GM23338 (cell line): ENCODE data around the gene SESN1. TPM values are rescaled to one million over a fixed set of nuclear protein-coding genes. Genes with fewer than 3 reads are reported as not detected.
"Not testable (repeated sequence)": the region's sequence is repeated elsewhere in the genome, so short reads cannot be mapped to it uniquely, and the experiment has no call there.

ENCODE experiments used
- ATAC-seq: fragments of 200-7000 bp; cut with Tn5 transposase; 3 replicates; pipeline ENCODE4 v1.9.1; 2020
- DNase-seq: peaks from one replicate; pipeline ENCODE4 v3.0.0-alpha.2; 2015; ENCODE audit warnings: low spot score
- H2AFZ ChIP-seq: fragments of 200-600 bp; sonication (generic); 2 replicates; pipeline ENCODE4 v1.8.0; 2016; ENCODE audit warnings: antibody characterized with exemption, mild to moderate bottlenecking, moderate library complexity
- H3F3A ChIP-seq: fragments of 200-600 bp; sonication (generic); replicated peaks from 2 replicates; pipeline ENCODE4 v1.8.0; 2017; ENCODE audit warnings: antibody characterized with exemption, mixed run types, low read depth
- H3K27ac ChIP-seq: fragments of 200-600 bp; sonication (generic); 2 replicates; pipeline ENCODE4 v1.6.1; 2016; ENCODE audit warnings: low read depth
- H3K27me3 ChIP-seq: fragments of 200-600 bp; sonication (generic); 2 replicates; pipeline ENCODE4 v1.8.0; 2016; ENCODE audit warnings: mild to moderate bottlenecking, mixed run types, moderate library complexity; ENCODE audit not compliant: insufficient read depth
- H3K36me3 ChIP-seq: fragments of 200-600 bp; sonication (generic); 2 replicates; pipeline ENCODE4 v1.8.0; 2016; ENCODE audit warnings: mild to moderate bottlenecking; ENCODE audit not compliant: insufficient read depth
- H3K4me1 ChIP-seq: fragments of 200-600 bp; sonication (generic); 2 replicates; pipeline ENCODE4 v1.8.0; 2016; ENCODE audit warnings: mild to moderate bottlenecking, moderate library complexity; ENCODE audit not compliant: insufficient read depth
- H3K4me2 ChIP-seq: fragments of 200-600 bp; sonication (generic); 2 replicates; pipeline ENCODE4 v1.7.1; 2017; ENCODE audit warnings: mixed run types
- H3K4me3 ChIP-seq: fragments of 200-600 bp; sonication (generic); 2 replicates; pipeline ENCODE4 v1.6.1; 2016; ENCODE audit warnings: mixed run types
- H3K79me2 ChIP-seq: fragments of 200-600 bp; sonication (generic); replicated peaks from 2 replicates; pipeline ENCODE4 v1.8.0; 2017; ENCODE audit warnings: mild to moderate bottlenecking; ENCODE audit not compliant: insufficient read depth
- H3K9me2 ChIP-seq: fragments of 200-600 bp; sonication (generic); 2 replicates; pipeline ENCODE4 v1.8.0; 2017; ENCODE audit not compliant: insufficient read depth
- H4K20me1 ChIP-seq: fragments of 200-600 bp; sonication (generic); replicated peaks from 2 replicates; pipeline ENCODE4 v1.8.0; 2017; ENCODE audit warnings: mild to moderate bottlenecking; ENCODE audit not compliant: insufficient read depth
- H3K27ac Mint-ChIP-seq: 2 replicates; pipeline ENCODE4 v1.8.0; 2020; ENCODE audit warnings: inconsistent platforms, mild to moderate bottlenecking, moderate library complexity, mixed read lengths
- H3K27me3 Mint-ChIP-seq: 3 replicates; pipeline ENCODE4 v1.8.0; 2022; ENCODE audit warnings: low read depth, mild to moderate bottlenecking, moderate library complexity, mixed read lengths, inconsistent platforms; ENCODE audit not compliant: insufficient read depth, poor library complexity
- H3K36me3 Mint-ChIP-seq: 3 replicates; pipeline ENCODE4 v1.8.0; 2021; ENCODE audit warnings: low read depth, mild to moderate bottlenecking, inconsistent platforms, moderate library complexity, mixed read lengths
- H3K4me1 Mint-ChIP-seq: 3 replicates; pipeline ENCODE4 v1.8.0; 2020; ENCODE audit warnings: mild to moderate bottlenecking, inconsistent platforms, mixed read lengths
- H3K4me3 Mint-ChIP-seq: 3 replicates; pipeline ENCODE4 v1.8.0; 2021; ENCODE audit warnings: moderate library complexity, mild to moderate bottlenecking, inconsistent platforms, mixed read lengths
- H3K9me3 Mint-ChIP-seq: 3 replicates; pipeline ENCODE4 v1.8.0; 2020; ENCODE audit warnings: moderate library complexity, mild to moderate bottlenecking, inconsistent platforms, mixed read lengths
- CREB1 ChIP-seq: fragments of 250-450 bp; sonication (Bioruptor Pico); IDR thresholded peaks from 2 replicates; pipeline ENCODE4 v1.5.0; 2020; ENCODE audit warnings: low read depth, mild to moderate bottlenecking, moderate library complexity
- EZH2 ChIP-seq: fragments of 200-600 bp; sonication (generic); IDR thresholded peaks from one replicate; pipeline ENCODE4 v1.8.0; 2017; ENCODE audit warnings: antibody characterized with exemption, mild to moderate bottlenecking, low read depth; ENCODE audit not compliant: unreplicated experiment
- EZH2phosphoT487 ChIP-seq: fragments of 200-600 bp; sonication (generic); IDR thresholded peaks from one replicate; pipeline ENCODE4 v1.8.1; 2018; ENCODE audit warnings: antibody characterized with exemption; ENCODE audit not compliant: unreplicated experiment
- POLR2AphosphoS5 ChIP-seq: IDR thresholded peaks from 2 replicates; pipeline ENCODE4 v1.6.1; 2016; ENCODE audit warnings: antibody characterized with exemption, low read depth
- ZNF114 ChIP-seq: fragments of 250-450 bp; sonication (Bioruptor Pico); IDR thresholded peaks from 2 replicates; pipeline ENCODE4 v1.5.0; 2020; ENCODE audit warnings: mild to moderate bottlenecking, moderate library complexity
- polyA plus RNA-seq: library from polyadenylated mRNA; unstranded; fragments of >200 nt; fragmentation: Nextera tagmentation; extraction: Ambion mirVana; gene quantifications from 2 replicates; pipeline ENCODE4 v1.2.1, GENCODE V29; 2016
- total RNA-seq: library from RNA; depleted of rRNA; stranded (reverse); fragments of >200 nt; shearing (Covaris generic); gene quantifications from 2 replicates; pipeline ENCODE4 v1.2.3, GENCODE V29; 2014
- TF ChIP-seq, protein P1 (sequence below): IDR thresholded peaks from 2 replicates; pipeline ENCODE4 v1.6.1; 2016; ENCODE audit warnings: antibody characterized with exemption
- TF ChIP-seq, protein P2 (sequence below): IDR thresholded peaks from one replicate; pipeline ENCODE4 v1.6.1; 2018; ENCODE audit warnings: antibody characterized with exemption; ENCODE audit not compliant: unreplicated experiment

SESN1 gene
- total and polyA plus RNA-seq, 2 experiments from 2014 or later = 26.2 to 36.4 TPM

DNA sequence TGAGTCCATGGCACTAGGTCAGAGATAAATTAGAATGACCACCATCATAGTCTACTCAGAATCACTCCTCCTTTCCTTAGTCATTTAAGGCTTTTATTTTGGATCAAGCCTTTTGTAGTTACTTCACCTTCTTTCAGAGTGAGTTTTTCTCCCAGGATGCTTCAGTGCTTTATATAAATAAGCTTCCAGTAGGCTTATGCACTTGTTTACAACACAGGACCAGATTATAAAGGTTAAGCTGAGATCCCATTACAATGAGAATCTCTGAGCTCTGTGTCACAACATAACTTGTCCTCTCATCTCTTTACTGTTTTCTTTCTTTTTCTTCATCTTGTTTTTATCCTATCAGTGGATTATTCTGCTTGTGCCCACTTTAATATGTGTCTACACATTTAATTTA is 48.5 kb upstream of the SESN1 start:
- no peak for ATAC-seq
- Histone ChIP-seq H4K20me1 (no peaks in the 10 kb centered on the region), H3K4me3 (no peak overlapping the region), H3K79me2 (no peaks in the 10 kb centered on the region), H3K9me2 (no peaks in the 10 kb centered on the region), H2AFZ (no peak overlapping the region), H3F3A (no peaks in the 10 kb centered on the region), H3K27me3 (no peaks in the 10 kb centered on the region), H3K4me2 (no peak overlapping the region), H3K27ac (no peak overlapping the region), H3K36me3 (no peaks in the 10 kb centered on the region), H3K4me1 (no peaks in the 10 kb centered on the region)
- Mint-ChIP-seq H3K4me3 (no peak overlapping the region), H3K27me3 (no peaks in the 10 kb centered on the region), H3K4me1 (no peaks in the 10 kb centered on the region; the same call in 2 of the 3 replicates), H3K27ac (no peak overlapping the region), H3K9me3 (peaks cover 7% of the 10 kb centered on the region), H3K36me3 (peaks cover 14% of the 10 kb centered on the region; the same call in 2 of the 3 replicates)
- TF ChIP-seq POLR2AphosphoS5 = no peak
- TF ChIP-seq ZNF114 (CRISPR knock-in tag) = no peak
- no peak for TF ChIP-seq EZH2
- TF ChIP-seq, protein P1, sequence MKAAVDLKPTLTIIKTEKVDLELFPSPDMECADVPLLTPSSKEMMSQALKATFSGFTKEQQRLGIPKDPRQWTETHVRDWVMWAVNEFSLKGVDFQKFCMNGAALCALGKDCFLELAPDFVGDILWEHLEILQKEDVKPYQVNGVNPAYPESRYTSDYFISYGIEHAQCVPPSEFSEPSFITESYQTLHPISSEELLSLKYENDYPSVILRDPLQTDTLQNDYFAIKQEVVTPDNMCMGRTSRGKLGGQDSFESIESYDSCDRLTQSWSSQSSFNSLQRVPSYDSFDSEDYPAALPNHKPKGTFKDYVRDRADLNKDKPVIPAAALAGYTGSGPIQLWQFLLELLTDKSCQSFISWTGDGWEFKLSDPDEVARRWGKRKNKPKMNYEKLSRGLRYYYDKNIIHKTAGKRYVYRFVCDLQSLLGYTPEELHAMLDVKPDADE = no peak
- TF ChIP-seq EZH2phosphoT487 = no peak
- TF ChIP-seq CREB1 (CRISPR knock-in tag) = no peak
- DNase-seq = no peak

DNA sequence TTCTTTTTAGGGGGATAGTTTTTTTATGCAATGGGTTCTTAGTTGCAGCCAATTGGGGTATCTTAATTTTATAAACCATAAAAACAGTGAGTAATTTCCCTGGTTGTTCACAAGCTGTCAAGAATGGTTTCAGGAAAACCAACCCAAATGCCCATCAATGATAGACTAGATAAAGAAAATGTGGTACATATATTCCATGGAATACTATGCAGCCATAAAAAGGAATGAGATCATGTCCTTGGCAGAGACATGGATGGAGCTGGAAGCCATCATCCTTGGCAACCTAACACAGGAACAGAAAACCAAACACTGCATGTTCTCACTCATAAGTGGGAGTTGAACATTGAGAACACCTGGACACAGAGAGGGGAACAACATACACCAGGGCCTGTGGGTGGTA is 47.4 kb upstream of the SESN1 start:
- not testable (repeated sequence) for H3K4me3 Mint-ChIP-seq, H3K27me3 ChIP-seq, H3K4me3 ChIP-seq, H3K79me2 ChIP-seq, H3K4me2 ChIP-seq, H4K20me1 ChIP-seq, DNase-seq, H3K36me3 ChIP-seq, H3K9me2 ChIP-seq, H3K27me3 Mint-ChIP-seq, H3K27ac ChIP-seq, H2AFZ ChIP-seq, H3K27ac Mint-ChIP-seq, H3K4me1 ChIP-seq, H3K9me3 Mint-ChIP-seq, H3K4me1 Mint-ChIP-seq, ATAC-seq, H3F3A ChIP-seq, H3K36me3 Mint-ChIP-seq

DNA sequence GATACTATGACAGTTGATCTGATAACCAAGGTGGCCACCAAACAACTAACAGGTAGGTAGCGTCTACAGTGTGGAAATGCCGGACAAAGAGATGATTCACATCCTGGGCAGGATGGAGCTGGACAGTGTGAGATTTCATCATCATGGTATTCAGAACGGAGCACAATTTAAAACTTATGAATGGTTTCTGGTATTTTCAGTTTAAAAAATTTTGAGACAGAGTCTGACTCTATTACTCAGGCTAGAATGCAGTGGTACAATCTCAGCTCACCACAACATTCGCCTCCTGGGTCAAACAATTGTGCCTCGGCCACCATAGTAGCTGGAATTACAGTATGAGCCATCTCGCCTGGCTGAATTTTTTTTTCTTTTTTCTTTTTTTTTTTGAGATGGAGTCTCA is 44.5 kb upstream of the SESN1 start:
- Mint-ChIP-seq H3K4me1 (no peaks in the 10 kb centered on the region; the same call in 2 of the 3 replicates), H3K27me3 (no peaks in the 10 kb centered on the region), H3K36me3 (peaks cover 10% of the 10 kb centered on the region; the same call in 2 of the 3 replicates), H3K27ac (no peak overlapping the region), H3K4me3 (no peak overlapping the region), H3K9me3 (peaks cover 9% of the 10 kb centered on the region)
- Histone ChIP-seq H4K20me1 (no peaks in the 10 kb centered on the region), H3K79me2 (no peaks in the 10 kb centered on the region), H3K4me1 (no peaks in the 10 kb centered on the region), H3K4me2 (no peak overlapping the region), H2AFZ (no peak overlapping the region), H3K9me2 (0 out of 2 replicates have a peak, but pooled peaks cover 3% of the 10 kb centered on the region), H3K27ac (no peak overlapping the region), H3F3A (no peaks in the 10 kb centered on the region), H3K27me3 (no peaks in the 10 kb centered on the region), H3K4me3 (no peak overlapping the region), H3K36me3 (no peaks in the 10 kb centered on the region)
- DNase-seq (no peak), ATAC-seq (no peak)
- TF ChIP-seq, protein P2, sequence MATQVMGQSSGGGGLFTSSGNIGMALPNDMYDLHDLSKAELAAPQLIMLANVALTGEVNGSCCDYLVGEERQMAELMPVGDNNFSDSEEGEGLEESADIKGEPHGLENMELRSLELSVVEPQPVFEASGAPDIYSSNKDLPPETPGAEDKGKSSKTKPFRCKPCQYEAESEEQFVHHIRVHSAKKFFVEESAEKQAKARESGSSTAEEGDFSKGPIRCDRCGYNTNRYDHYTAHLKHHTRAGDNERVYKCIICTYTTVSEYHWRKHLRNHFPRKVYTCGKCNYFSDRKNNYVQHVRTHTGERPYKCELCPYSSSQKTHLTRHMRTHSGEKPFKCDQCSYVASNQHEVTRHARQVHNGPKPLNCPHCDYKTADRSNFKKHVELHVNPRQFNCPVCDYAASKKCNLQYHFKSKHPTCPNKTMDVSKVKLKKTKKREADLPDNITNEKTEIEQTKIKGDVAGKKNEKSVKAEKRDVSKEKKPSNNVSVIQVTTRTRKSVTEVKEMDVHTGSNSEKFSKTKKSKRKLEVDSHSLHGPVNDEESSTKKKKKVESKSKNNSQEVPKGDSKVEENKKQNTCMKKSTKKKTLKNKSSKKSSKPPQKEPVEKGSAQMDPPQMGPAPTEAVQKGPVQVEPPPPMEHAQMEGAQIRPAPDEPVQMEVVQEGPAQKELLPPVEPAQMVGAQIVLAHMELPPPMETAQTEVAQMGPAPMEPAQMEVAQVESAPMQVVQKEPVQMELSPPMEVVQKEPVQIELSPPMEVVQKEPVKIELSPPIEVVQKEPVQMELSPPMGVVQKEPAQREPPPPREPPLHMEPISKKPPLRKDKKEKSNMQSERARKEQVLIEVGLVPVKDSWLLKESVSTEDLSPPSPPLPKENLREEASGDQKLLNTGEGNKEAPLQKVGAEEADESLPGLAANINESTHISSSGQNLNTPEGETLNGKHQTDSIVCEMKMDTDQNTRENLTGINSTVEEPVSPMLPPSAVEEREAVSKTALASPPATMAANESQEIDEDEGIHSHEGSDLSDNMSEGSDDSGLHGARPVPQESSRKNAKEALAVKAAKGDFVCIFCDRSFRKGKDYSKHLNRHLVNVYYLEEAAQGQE = no peak
